ENCODE results near the gene CFAP74. TPM values are rescaled to one million over a fixed set of nuclear protein-coding genes. Genes with fewer than 3 reads are reported as not detected.

Gene CFAP74
- total RNA-seq, 1 donor from 2014 or later = 0.35 TPM

DNA sequence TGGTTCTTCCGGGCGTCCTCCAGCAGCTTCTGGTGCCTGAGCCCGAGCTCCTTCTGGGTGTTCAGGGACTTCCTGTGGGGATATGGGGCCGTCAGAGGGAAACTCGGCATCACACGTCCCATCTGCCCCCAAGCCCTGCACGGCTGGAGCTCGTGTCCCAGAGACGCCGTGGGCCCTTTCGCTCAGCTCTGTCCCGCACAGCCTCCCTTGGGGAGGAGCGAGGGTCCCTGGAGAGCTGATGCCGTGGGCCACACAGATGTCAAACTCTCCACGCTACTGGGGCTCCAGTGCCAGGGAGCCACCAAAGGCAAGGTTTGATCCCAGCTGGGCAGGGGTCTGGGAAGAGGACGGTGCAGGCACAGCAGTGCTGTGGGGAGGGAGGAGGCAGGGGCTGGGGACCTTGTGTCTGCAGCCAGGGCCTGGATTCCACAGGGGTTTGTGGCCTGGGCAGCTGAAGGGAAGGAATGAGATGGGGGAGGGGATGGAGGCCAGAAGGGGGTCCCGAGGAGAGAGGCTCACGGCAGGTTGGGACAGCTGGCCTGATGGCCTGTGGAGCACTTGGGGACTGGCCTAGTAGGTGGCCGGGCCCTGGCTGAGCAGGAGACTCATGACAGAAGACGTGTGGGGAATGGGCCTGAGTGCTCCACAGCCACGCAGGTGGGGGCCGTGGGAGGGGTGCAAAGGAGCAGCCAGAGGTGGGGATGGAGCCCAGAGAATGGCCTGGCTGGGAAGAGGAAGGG lies 30.4 kb downstream of the CFAP74 start:
- no peak for DNase-seq
- H3K27ac ChIP-seq = no peak overlapping the region
- intact Hi-C loops (cut with DNase I) = no loop called here
- no peaks in the 10 kb centered on the region for H3K9me3 ChIP-seq
- H3K27me3 ChIP-seq = no peaks in the 10 kb centered on the region
- no peak for TF ChIP-seq CTCF (IDR thresholded peaks at IDR 0.05)
- no peak overlapping the region for H3K4me3 ChIP-seq
- H3K36me3 ChIP-seq = no peaks in the 10 kb centered on the region
- no peaks in the 10 kb centered on the region for H3K4me1 ChIP-seq
- no peak for ATAC-seq

GRCh38 chr1:1971688-1972087 lies 31.9 kb downstream of the CFAP74 start:
- no peaks in the 10 kb centered on the region for H3K36me3 ChIP-seq
- ATAC-seq = no peak
- no peaks in the 10 kb centered on the region for H3K4me1 ChIP-seq
- no peak for TF ChIP-seq CTCF (IDR thresholded peaks at IDR 0.05)
- intact Hi-C loops (cut with DNase I) = no loop called here
- H3K27ac ChIP-seq = no peak overlapping the region
- H3K27me3 ChIP-seq = no peaks in the 10 kb centered on the region
- no peaks in the 10 kb centered on the region for H3K9me3 ChIP-seq
- no peak for DNase-seq
- no peak overlapping the region for H3K4me3 ChIP-seq

GRCh38 chr1:1971017-1971416 lies 32.6 kb downstream of the CFAP74 start:
- ATAC-seq (no peak), DNase-seq (no peak)

GRCh38 chr1:1969953-1970716 lies 33.5 kb downstream of the CFAP74 start:
- TF ChIP-seq CTCF (IDR thresholded peaks at IDR 0.05) = no peak
- peaks cover 10% of the 10 kb centered on the region for H3K27me3 ChIP-seq
- no peaks in the 10 kb centered on the region for H3K9me3 ChIP-seq
- ATAC-seq (no peak), DNase-seq (no peak)
- no peak overlapping the region for H3K27ac ChIP-seq
- no peak overlapping the region for H3K4me3 ChIP-seq
- H3K36me3 ChIP-seq = no peaks in the 10 kb centered on the region
- H3K4me1 ChIP-seq = no peaks in the 10 kb centered on the region
- intact Hi-C loops (cut with DNase I) = no loop called here

More at GRCh38 chr1:1971017-1971416, 32.6 kb downstream of the CFAP74 start:
- Histone ChIP-seq H3K4me1 (no peaks in the 10 kb centered on the region), H3K36me3 (no peaks in the 10 kb centered on the region), H3K27me3 (peaks cover 2% of the 10 kb centered on the region), H3K27ac (no peak overlapping the region), H3K9me3 (no peaks in the 10 kb centered on the region), H3K4me3 (no peak overlapping the region)
- TF ChIP-seq CTCF (IDR thresholded peaks at IDR 0.05) = no peak
- intact Hi-C loops (cut with DNase I) = no loop called here

- ATAC-seq (no peak), DNase-seq (no peak)
- Histone ChIP-seq H3K27ac (no peak overlapping the region), H3K4me1 (no peaks in the 10 kb centered on the region), H3K9me3 (no peaks in the 10 kb centered on the region), H3K27me3 (peaks cover 10% of the 10 kb centered on the region), H3K4me3 (no peak overlapping the region), H3K36me3 (no peaks in the 10 kb centered on the region)
- intact Hi-C loops (cut with DNase I) = no loop called here
- TF ChIP-seq CTCF (IDR thresholded peaks at IDR 0.05) = no peak
These were observed 34.1 kb downstream of the CFAP74 start for GRCh38 chr1:1969505-1969900.
